Embryonic facial prominence (tissue), 1 donor: Measurements from ENCODE around the gene EDN2.

Experiments
- DNase-seq: peaks from one replicate; pipeline ENCODE4 v3.0.0-alpha.2; 2016; ENCODE audit errors: extremely low spot score

The EDN2 gene

DNA sequence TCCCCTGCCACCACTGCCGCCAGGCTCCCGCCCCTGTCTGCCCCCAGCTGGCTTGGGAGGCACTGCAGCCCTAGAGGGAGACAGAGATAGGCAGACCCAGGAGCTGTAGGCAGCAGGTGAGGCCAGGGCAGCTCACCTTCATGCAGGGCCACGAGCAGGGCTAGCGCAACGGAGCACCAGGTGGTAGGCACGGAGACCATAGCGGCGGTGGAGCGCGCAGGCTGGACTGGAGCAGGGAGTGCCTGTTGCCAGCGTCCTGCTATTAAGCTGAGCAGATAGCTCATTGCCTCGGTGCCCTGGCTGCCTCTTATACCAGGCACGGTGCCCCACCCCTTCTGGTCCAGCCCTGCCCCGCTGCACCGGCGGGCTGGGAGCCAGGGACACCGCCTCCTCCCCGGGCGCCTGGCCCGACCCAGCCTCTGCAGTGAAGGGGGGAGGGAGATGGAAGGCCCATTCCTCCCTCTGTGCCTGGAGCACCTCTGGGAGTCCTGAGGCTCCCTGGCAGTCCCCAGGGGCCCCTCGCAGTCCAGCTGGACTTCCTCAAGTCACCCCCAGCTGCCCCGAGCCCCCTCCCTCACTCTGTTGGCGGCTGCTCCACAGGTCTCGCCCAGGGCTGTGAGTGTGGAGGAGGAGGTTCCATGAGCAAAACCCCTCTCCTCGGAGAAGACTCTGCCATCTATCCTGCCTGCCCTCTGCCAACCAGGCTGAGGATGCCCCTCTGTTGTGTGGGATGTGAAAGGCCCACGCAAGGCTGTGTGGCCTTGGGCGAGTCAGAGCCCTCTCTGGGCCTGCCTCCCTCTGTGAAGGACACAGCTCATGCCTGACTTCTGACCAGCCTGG is at the start of gene EDN2:
TSS of gene EDN2 (minus strand) at position 282 of the 840 bp plus-strand sequence. CDS start at position 200, 82 bp downstream.
- DNase-seq, result no peak

DNA sequence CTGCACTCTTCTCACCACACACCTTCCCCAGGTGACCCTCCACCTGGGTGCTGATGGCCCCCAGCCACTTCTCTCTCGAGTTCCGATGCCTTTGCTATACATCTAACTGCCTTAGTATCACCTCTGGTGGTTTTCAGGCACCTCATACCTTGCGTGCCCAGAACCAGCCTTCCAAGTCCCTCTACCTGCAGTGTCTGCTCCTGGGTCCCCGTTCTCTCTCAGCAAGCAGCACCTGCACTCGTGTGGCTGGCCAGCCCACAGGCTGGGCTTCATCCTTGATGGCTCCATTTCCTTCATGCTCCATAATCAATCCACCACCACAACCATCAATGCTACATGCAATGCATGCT is 49.2 kb upstream of the EDN2 start:
- DNase-seq, result no peak

DNA sequence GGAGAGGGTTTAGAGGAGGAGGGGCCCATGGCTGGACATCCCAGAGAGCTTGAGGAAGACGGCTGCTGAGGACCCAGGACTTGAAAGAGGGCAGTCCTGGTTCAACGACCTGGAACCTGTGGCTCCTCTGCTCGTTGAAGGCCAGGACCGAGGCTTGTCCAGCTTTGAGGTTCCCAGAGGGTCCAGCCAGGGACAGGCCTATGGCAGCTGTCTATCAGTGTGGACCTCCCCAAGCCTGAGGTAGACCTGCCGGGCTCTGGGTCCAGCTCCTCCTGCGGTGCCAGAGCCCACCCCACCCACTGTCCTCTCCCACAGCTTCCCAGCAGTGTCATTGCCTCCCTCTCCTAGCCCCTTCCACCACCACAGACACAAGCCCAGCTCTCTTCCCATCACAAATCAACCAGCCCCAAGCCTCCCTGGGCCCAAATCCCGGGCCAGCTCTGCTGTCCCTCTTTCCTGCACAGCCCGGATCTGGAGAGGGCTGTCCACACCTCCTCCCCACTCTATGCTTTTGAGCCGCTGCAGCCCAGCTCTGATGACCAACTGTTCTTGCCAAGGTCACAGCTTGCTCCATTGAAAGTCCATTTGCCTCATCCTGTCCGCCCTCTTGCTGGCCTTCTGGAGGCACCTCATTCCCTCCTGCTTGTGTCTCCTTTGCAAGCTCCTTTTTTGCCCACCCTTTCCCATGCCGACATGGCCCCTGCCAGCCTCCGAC is 48.7 kb upstream of the EDN2 start:
- DNase-seq, result no peak

DNA sequence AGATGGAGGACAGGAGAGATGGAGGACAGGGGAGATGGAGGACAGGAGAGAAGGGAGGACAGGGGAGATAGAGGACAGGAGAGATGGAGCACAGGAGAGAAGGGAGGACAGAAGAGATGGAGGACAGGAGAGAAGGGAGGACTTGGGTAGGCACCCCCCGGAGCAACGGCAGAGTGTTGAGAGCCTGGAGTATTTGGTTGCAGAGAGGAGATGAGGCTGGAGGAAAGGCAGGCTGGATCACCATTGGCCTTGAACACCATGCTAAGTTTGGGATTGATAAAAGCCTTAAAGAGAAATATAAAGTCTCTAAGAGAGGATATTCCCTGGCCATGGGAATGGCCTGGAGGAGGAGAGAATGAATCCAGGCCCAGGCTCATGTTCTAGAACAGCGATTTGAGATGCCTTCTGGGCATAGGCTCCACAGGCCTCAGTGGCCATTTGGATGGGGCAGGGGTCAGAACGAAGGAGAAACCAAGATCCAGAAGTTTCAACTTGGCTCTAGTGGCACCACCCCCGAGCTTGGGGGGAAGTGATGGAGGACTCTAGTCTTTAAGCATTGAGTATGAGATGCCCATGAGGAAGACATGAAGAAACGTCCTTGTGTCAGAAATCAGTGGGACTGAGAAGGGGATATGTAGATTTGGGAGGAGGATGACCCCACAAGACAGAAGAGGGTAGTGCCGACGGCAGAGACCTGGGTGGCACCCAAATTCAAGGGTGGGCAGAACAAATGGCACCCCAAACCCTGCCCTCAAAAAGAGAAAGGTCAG is 47.9 kb upstream of the EDN2 start:
- no peak for DNase-seq

DNA sequence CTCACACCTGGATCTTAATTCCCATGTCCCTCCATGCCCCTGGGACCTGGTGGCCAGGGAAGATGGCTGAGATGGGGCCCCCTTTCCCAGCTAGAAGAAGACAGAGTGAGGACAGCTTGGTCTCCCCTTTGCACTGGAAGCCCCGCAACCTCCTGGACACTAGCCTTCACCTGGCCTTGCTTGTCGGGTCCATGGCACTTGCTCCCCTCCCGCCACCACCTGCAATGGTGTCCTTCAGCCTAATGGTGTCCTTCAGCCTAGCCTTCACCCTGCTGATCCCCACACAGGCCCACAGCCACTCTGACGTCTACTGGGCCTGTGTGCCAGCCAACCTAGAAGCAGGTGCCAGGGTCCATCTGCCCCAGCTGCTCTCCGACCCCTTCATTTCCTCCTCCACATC is 45.9 kb upstream of the EDN2 start:
- no peak for DNase-seq

DNA sequence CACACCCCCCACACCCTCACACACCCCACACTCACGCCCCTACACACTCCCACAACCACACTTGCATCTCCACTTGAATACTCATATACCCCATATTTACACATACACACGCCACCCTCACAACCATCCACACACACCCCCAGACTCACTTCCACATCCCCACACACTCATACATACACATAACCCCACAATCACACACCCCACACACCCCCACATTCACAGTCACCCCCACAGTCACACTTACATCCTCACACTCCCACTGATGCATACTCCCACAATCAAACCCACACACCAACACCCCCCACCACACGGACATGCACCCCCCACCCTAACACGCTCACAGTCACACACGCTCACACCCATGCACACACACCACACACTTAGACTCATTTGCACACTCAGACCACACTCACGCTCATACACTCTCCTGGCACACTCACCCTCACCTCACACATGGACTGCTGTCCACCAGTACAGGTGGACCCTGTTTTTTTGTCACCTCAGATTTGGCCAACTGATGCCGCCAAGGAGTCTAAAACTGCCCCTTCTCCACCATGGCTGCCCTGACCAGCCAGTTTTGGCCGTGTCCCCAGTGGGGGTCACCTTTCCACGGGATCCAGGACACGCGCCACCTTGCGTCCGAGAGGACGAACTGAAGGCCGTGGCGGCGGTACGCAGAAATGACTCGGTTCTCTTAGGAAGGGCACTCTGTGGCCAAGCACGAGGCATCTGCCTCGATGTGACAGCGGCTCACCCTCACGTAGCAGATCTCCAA is 45.3 kb upstream of the EDN2 start:
- DNase-seq, result no peak

DNA sequence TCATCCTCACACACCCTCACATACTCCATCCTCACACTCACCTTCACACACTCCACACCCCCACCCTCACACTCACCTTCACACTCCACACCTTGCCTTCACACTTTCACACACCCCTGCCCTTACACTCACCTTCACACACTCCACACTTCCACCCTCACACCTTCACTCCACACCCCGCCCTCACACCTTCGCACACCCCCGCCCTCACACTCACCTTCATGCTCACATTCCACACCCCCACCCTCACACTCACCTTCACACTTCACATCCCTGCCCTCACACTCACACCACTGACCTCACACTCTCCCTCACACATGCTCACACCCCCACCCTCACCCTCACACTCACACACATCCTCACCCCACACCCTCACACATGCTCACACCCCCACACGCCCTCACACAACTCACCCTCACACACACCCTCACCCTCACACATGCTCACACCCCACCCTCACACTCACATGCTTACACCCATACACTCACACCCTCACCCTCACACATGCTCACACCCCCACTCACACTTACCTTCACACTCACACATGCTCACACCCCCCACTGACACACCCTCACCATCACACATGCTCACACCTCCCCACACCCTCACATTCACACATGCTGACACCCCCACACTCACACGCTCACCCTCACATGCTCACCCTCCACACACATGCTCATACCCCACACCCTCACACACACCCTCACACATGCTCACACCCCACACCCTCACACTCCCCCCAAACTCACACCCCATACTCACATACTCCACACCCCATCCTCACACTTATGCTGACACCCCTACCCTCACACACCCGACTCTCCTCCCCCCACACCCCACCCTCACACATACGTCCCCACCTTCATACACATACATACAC is 44.5 kb upstream of the EDN2 start:
- no peak for DNase-seq

DNA sequence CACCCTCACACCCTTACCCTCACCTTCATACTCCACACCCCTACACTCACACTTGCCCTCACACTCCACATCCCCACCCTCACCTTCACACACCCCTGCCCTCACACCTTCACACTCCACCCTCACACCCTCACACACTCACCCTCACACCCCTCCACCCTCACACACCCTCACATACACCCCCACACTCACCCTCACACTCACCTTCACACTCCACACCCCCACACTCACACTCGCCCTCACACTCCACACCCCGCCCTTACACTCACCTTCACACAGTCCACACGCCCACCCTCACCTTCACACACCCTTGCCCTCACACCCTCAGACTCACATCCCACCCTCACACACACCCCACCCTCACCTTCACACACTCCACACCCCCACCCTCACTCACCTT is 43.6 kb upstream of the EDN2 start:
- no peak for DNase-seq

DNA sequence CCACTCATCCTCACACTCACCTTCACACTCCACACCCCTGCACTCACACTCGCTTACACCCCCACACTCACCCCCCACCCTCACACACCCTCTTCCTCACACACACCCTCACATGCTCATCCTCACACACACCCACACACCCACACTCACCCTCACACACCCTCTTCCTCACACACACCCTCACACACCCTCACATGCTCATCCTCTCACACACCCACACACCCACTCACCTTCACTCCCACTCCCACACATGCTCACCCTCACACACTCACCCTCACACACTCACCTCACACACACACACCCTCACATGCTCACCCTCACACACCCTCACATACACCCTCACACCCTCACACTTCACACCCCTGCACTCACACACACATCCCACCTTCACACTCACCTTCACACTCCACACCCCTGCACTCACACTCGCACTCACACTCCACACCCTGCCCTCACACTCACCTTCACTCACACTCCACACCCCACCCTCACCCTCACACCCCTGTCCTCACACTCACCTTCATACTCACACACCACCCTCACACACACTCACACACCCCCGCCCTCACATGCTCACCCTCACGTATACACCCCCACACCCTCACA is 42.6 kb upstream of the EDN2 start:
- no peak for DNase-seq

DNA sequence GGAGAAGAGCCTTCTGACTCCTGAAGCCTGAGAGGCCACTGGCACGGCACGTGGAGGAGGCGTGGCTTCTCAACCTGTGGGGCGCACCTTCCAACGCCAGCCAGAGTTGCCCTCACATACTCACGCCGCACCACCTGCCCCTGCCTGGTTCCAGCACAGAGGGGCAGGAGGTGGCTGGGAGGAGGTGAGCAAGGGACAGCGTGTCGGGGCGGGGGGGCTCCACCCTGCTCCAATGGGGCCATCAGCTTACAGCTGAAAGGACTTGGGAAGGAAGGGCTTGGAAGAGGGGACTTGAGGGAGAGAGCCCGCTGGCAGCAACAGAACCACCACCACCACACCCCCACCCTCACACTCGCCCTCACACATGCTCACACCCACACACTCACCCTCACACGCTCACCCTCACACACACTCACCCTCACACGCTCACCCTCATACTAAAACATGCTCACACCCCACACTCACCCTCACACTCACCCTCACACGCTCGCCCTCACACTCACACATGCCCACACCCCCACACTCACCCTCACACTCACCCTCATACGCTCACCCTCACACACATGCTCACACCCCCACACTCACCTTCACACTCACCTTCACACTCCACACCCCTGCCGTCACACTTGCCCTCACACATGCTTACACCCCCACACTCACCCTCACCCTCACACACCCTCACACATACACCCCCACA is 41.6 kb upstream of the EDN2 start:
- DNase-seq, result no peak

DNA sequence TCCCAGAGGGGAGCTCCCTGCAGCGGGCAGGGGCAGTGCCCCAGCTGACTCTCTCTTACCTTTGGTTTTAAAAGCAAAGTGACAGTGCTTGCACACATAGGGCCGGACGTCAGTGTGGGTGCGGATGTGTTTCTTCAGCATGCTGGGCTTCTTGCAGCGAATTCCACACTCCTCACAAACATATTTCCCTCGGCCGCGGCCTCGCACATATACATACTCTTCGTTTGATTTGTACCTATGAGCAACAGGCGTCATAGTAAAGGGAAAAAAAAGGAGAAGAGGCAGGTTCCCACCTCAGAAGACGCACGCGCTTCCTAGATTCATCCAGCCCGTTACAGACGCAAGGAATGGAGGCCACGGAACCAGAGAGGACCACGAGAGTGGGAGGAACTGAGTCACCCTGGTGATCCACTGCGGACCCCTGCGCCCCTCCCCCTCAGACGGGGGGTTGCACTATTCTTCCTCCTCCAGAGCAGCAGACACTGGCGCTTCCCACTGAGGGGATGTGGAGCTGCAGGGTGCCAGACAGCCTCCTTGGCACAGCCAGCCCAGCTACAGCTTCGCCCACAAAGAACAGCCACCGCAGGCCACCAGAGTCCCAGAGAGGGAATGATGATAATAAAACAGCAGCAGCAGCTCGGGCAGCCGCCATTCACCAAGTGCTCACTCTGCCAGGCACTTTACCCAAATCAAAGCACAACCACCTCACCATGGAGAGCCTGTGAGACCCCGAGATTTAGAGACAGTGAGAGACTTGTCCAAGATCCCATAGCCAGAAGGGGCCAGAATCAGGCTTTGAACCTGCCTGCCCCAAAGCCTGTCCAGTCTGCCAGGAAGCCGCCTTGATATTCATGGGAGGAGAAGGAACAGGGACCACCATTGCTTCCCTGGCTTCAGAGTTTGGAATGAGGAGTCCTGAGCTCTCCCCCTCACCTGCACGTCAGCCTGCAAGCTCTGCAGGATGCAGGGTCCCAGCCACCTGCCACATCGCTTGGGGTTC is 40.5 kb upstream of the EDN2 start:
- DNase-seq, result no peak

DNA sequence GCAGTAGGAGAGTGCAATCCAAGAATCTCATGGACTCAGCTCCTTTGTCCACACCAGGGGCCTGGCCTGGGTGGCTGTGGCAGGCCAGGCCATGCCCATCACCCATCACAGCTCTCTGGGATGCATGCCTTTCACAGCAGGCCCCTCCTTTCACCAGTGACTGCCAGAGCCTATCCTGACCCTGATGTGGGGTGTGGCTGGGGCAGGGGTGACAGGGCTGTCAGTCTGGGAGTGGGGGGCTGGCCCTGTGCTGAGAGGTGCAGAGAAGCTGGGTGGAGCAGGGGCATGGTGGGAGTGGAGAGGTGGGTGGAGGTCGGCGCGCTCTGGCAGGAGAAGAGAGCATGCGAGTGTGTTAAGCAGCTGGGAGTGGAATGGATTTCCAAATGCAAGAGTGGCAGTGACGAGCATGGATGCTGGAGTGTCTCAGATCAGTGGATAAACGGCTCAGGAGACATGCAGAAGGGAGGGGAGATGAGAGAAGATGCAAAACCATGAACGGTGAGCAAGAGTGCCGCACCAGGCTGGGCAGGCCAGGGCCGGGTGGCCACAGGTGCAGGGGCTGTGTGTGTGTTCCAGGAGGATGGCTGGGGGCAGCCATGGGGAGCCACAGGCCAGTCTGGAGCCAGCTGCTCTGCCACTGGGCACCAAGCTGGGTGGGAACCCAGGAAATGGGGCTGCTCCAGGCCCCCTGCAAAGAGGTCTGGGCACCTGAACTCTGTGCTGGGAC is 39.6 kb upstream of the EDN2 start:
- DNase-seq, result no peak

DNA sequence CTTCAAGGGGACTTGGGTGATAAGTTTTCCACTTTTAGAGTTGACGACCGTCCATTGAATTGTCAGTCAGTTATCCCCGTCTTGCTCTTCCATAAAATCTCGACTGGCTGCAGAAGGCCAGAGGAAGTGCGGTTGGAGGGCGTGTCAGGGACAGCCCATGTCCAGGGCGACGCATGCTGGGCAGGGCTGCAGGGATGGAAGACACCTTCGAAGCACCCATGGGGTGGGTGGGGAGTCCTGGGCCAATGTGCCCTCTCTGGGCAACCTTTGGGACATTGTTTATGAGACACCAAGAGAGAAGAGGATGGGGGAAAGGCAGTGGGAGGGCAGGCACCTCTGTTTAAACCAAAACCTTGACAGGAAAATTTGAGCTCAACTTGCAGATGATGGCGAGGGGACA is 38.6 kb upstream of the EDN2 start:
- no peak for DNase-seq

DNA sequence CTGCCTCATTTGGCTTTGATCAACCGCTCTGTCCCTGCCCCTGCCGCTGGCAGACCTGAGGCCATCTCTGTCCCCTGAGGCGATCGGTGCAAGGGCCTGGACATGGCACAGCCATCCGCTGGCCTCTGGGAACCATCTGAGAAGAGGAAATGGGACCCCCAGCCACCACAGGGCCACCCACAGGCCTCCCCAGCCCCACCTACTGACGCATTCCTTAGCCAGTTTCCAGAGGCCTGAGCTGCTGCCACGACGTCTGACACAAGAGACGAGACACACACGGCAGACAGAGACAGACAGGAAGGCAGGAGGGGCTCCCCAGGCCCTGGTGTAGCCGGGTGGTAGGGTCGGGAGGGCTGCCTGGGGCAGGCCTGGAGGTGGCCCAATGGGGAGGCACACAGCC is 37.3 kb upstream of the EDN2 start:
- no peak for DNase-seq

DNA sequence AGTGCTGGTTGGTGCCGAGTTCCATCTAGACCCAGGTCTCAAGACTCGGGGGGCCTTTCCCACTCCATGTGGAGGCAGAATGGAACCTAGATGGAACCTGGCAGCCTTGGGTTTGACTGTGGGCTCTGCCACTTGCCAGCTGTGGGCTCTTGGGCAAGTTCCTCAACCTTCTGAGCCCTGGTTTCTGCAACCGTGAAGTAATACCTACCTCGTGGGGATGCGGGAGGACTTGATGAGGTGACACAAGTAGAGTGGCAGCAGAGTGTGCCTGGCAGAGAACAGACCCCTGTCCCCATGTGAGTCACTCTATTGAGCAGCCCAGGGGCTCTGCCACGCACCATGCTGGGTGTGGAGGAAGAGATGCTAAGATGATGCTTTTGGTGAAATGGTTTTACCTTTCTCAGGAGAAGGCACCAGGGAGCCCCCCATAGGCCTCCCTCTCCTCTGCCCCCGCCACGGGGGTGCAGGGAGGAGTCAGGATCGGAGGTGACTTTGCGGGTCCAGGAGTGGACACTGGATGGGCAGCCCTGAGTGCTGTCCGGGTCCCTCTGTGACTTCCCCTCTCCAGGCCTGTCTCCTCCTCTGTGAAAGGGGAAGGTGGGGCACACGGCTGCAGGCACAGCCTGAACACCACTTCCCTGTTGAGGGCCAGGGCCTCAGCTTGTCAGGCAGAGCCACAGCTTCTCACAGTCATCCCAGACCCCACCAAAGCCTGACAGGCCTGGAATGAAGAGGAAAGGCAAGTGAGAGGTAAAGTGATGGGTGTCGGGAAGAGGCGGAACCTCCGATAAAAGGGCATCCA is 36.7 kb upstream of the EDN2 start:
- DNase-seq, result no peak

DNA sequence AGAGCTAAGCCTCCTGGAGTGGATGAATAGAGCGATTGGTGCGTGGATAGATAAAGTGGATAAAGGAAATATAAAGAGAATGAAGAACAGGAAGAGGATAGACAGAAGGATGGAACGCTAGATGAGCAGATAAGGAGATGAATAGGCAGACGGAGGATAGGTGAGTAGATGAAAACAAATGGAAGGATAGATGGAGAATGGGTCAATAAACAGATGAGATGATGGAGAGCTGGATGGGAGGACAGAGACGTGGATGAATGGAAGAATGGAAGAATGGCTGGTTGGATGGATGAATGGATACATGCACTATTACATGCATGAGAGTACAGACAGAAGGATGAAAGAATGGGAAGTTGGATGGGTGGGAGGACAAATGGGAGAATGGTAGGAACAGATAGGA is 35.2 kb upstream of the EDN2 start:
- no peak for DNase-seq

DNA sequence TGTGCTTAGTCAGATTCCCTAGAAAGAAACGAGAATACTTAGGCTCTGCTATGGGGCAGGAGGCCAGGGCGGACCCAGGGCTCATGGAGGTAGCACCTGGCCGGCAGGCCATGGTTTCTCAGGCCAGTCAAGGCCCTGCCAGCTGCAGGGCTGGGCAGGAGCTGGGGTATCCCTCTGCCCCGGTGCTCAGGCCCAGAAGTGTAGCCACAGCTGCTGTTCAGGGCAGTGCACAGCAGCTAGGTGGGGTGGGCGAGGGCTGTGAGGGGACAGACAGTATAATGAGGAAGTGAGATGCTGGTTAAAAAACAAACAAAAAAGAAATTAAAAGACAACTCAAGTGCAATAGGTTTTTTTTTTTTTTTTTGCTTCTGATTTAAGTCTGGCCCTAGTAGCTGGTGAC is 34.0 kb upstream of the EDN2 start:
- no peak for DNase-seq
